Thymus (tissue), 11 donors: ENCODE measurements around the gene SCN5A. TPM values are rescaled to one million over a fixed set of nuclear protein-coding genes. Genes with fewer than 3 reads are reported as not detected.

Experiments
- DNase-seq, 9 donors: peaks; one replicate each; pipeline ENCODE4 v3.0.0-alpha.2; 2013; ENCODE audit warnings: low spot score in 9 of 9, low read depth in 6 of 9, missing footprints in 1 of 9
- H3K27ac ChIP-seq, 2 donors: one replicate each; pipeline ENCODE4 v1.5.1; 2013; ENCODE audit warnings: control low read depth in 1 of 2, low read depth in 1 of 2, low read length in 1 of 2, mild to moderate bottlenecking in 1 of 2, moderate library complexity in 1 of 2
- H3K27me3 ChIP-seq, 2 donors: one replicate each; pipeline ENCODE4 v1.5.1; 2013; ENCODE audit warnings: low read length in 1 of 2; ENCODE audit not compliant: control insufficient read depth in 2 of 2, insufficient read depth in 1 of 2
- H3K36me3 ChIP-seq, 2 donors: one replicate each; pipeline ENCODE4 v1.5.1; 2013; ENCODE audit warnings: low read length in 1 of 2, mild to moderate bottlenecking in 1 of 2, moderate library complexity in 1 of 2; ENCODE audit not compliant: control insufficient read depth in 2 of 2, insufficient read depth in 2 of 2
- H3K4me1 ChIP-seq, 2 donors: one replicate each; pipeline ENCODE4 v1.5.1; 2013; ENCODE audit warnings: low read length in 2 of 2; ENCODE audit not compliant: control insufficient read depth in 2 of 2, insufficient read depth in 2 of 2
- H3K4me3 ChIP-seq, 2 donors: one replicate each; pipeline ENCODE4 v1.5.1; 2013; ENCODE audit warnings: low read length in 2 of 2, control low read depth in 1 of 2, mild to moderate bottlenecking in 1 of 2
- H3K9me3 ChIP-seq, 2 donors: one replicate each; pipeline ENCODE4 v1.5.1; 2013; ENCODE audit warnings: low read length in 1 of 2, mild to moderate bottlenecking in 1 of 2; ENCODE audit not compliant: control insufficient read depth in 2 of 2, insufficient read depth in 1 of 2
- WGBS: extraction: QIAGEN DNeasy Blood & Tissue Kit; methylation state at CpG from one replicate; pipeline ENCODE4 v1.1.7; 2013; 5-methylcytosine and 5-hydroxymethylcytosine counted together
- polyA plus RNA-seq: library from polyadenylated mRNA; stranded (reverse); fragments of 200-250 nt; gene quantifications from one replicate; pipeline ENCODE4 v1.2.3, GENCODE V29; 2013
- total RNA-seq: library from RNA; stranded (reverse); fragments of 120-200 nt; gene quantifications from one replicate; pipeline ENCODE4 v1.2.4, GENCODE V29; 2013
- donor health status: healthy.

Gene SCN5A
- total and polyA plus RNA-seq, 2 donors, result 0.05 to 0.09 TPM

- Histone ChIP-seq H3K36me3 (peaks cover 6 to 23% of the 10 kb centered on the region in 2 donors), H3K27ac (no peak overlapping the region), H3K4me3 (no peak overlapping the region), H3K4me1 (no peaks in the 10 kb centered on the region), H3K27me3 (no peaks in the 10 kb centered on the region), H3K9me3 (no peaks in the 10 kb centered on the region)
- no peak for DNase-seq
- 89% methylated on average over 2 of the region's 2 CpGs for WGBS
Observed at GRCh38 chr3:38507120-38507519, 142.4 kb downstream of the SCN5A start.

GRCh38 chr3:38500688-38501417 is 148.6 kb downstream of the SCN5A start:
- Histone ChIP-seq H3K36me3 (peaks cover 16 to 17% of the 10 kb centered on the region in 2 donors), H3K27me3 (no peaks in the 10 kb centered on the region), H3K9me3 (no peaks in the 10 kb centered on the region), H3K4me3 (no peak overlapping the region), H3K4me1 (peaks cover 2 to 5% of the 10 kb centered on the region in 2 donors), H3K27ac (no peak overlapping the region)
- DNase-seq, result no peak
- WGBS, result 96% methylated on average over 2 of the region's 2 CpGs

Other genes starting within 250 kb of the SCN5A start
- gene ACVR2B, start 195.8 kb downstream of the SCN5A start, total RNA-seq, result 6.3 TPM
- gene ACVR2B, start 195.8 kb downstream of the SCN5A start, polyA plus RNA-seq, result 2.4 TPM
- 9.0 TPM for gene EXOG, start 153.3 kb downstream of the SCN5A start, total RNA-seq
- gene EXOG, start 153.3 kb downstream of the SCN5A start, polyA plus RNA-seq, result 14.4 TPM
- gene SCN10A, start 166.5 kb upstream of the SCN5A start, total RNA-seq, result not detected
- gene SCN10A, start 166.5 kb upstream of the SCN5A start, polyA plus RNA-seq, result 0.02 TPM